GM18508 (cell line): ENCODE measurements around the gene CEACAM5.
"Not testable (repeated sequence)": the region's sequence is repeated elsewhere in the genome, so short reads cannot be mapped to it uniquely, and the experiment has no call there.

ENCODE experiments used
- ATAC-seq: cut with Tn5 transposase; IDR thresholded peaks from one replicate; pipeline ENCODE4 v1.9.1; 2021; ENCODE audit warnings: moderate number of reproducible peaks; ENCODE audit not compliant: insufficient read depth, unreplicated experiment

Gene CEACAM5

DNA sequence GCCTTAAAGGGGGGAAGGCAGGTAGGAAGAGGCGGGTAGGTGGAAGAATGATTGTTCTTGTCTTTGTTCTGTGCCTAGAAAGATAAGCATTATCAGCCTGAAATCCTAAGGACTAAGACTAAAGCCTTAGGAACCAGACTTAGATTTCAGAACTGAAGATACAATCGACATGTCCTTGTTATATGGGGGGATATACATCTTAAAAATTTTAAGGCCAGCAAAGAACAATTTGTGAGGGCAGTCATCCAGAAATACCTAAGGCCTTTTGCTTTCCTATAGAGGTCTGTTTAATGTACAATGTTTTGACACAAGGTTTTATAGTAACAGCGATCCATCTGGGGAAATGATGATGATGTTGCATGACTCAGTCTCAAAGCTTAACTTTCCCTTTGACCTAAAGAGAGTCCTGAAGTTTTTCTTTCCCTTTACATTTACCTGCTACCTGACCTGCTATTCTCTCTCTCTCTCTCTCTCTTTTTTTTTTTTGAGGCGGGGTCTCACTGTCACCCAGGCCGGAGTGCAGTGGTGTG lies 26.7 kb downstream of the CEACAM5 start:
- no peak for ATAC-seq

DNA sequence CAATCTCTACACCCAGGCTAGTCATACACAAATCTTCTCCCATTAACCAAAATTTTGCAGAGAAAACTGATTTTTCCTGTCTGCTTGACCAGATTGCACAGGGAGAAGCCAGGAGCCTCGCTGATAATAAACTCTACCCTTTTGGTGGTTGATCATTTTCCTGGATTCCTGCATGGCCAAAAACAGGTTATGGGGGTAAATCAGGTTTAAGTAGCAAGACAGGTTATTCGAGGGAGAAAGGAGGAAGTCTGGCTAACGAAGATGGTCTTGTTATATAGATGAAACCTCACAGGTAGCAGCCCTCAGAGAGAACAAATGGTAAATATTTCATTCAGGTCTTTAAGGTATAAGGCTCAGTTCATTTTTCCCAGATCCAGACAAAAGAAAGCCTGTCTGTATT lies 30.9 kb downstream of the CEACAM5 start:
- ATAC-seq: no peak

DNA sequence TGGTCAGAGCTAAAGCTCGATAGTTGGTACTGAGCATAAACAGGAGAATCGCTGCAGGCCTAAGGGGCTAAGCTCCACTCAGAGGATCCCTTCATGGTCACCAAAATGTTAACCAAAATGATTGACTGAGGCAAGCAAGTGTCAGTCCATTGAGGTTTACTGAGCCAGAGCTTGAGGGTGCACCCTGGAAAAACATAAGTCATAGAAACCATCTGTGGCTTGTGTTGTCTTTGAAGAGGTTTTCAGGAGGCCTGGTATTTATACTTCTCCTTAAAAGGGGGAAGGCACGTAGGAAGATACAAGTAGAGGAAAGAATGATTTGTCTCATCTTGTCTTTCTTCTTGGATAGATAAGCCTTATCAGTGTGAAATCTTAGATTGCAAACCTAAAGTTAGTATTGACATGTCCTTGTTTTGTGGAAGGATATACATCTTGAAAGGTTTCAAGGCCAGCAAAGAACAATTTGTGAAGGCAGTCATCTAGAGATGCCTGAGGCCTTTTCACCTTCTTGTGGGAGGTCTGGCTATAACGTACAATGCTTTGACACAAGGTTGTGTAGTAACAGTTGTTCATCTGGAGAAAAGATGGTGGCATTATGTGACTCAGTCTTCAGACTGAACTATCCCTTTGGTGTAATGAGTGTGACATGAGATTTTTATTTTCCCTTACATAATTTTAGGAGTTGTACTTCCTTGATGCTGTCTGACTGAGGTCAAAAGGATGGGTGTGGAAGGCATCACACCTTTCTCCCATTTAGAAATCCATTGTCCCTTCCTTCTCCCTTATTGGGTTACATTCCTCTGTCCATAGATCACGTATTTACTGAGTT lies 32.2 kb downstream of the CEACAM5 start:
- ATAC-seq: no peak

DNA sequence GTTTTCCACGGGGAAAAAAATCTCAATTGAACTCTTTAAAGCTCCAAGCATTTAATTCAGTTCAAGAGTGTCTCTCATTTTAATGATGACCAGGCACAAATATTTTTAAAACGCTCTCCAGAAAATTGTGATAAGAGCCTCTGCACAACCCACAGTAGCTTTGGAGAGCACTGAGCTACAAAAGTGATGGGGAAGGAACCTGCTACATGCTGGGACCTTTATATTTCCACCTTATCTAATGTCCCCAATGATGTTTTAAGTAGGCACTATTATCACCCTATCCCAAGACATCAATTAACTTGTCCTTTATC lies 32.8 kb downstream of the CEACAM5 start:
- ATAC-seq: no peak

DNA sequence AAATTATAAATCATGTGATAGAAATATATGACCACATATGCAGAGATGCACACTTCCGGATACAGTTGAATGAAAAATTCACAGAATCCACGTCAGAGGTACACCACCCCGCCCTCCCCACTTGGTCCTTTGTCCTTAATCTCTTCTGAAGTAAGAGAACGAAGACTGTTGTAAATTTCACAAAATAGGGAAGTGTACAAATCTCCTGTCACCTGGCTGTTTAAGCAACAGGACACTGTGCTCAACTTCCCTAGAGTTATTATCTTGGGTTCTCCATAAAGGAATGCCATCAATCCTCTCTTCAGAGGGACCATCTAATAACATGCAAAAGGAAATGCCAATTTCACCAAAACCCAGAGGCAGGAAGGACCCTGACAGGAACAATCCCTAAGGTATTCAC lies 36.4 kb downstream of the CEACAM5 start:
- ATAC-seq: no peak

DNA sequence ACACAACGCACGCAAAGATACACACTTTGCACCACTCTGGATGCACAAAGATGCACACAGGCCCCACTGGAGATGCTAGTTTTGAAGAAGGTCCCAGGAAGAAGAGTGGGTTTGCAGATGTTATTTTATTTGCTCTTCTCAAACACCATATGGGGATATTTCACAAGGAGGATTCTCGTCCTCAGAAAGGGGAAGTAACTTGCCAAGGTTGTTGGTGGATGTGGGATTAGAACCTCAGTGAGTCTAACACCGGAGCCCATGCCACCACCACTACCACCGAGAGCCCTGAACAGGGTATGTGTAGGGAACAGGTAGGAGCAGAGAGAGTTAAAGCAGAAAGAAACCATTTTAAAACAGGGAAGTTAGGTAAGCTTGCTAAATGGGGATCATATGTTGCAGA lies 37.3 kb downstream of the CEACAM5 start:
- no peak for ATAC-seq

DNA sequence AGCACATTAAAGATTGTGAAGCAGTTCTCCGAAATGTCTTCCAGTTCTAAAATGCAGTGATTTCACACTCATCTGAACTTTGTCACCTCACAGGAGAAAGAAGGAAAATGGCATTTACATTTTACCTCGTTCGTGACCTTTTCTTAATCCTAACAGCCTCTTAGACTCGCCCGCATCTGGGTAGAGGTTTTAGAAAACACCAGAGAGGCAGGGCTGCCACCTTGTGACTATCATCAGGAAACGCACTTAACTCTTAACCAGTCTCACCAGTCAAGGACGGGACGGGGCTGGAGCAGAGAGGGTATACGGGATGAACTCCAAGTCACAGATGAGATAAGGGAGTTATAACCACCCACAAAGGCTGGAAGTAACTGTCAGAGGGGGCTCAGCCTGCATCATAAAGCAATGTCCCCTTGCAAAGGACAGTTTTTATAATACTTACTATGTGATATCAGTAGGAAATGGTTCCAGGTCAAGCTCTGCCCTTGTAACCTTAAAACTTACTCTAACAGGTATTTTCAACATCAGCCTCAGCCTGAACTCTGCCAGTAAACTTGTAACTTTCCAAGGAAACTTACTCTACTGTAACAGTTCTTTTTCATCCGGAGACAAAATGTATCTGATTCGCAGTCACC lies 38.3 kb downstream of the CEACAM5 start:
- ATAC-seq: no peak

DNA sequence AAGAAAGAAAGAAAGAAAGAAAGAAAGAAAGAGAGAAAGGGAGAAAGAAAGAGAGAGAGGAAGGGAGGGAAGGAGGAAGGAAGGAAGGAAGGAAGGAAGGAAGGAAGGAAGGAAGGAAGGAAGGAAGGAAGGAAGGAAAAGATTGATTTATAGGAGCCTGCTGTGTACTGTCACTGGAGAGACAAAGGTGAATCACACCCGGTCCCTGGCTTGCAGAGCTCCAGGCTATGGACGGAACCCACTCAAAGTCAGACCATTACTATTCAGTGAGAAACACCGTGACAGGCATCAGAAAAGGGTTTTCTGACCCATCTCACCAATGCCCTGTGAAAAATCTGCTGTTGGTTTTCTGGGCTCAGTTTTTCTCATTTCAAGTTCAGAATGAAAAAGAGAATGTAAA lies 39.6 kb downstream of the CEACAM5 start:
- ATAC-seq: no peak

DNA sequence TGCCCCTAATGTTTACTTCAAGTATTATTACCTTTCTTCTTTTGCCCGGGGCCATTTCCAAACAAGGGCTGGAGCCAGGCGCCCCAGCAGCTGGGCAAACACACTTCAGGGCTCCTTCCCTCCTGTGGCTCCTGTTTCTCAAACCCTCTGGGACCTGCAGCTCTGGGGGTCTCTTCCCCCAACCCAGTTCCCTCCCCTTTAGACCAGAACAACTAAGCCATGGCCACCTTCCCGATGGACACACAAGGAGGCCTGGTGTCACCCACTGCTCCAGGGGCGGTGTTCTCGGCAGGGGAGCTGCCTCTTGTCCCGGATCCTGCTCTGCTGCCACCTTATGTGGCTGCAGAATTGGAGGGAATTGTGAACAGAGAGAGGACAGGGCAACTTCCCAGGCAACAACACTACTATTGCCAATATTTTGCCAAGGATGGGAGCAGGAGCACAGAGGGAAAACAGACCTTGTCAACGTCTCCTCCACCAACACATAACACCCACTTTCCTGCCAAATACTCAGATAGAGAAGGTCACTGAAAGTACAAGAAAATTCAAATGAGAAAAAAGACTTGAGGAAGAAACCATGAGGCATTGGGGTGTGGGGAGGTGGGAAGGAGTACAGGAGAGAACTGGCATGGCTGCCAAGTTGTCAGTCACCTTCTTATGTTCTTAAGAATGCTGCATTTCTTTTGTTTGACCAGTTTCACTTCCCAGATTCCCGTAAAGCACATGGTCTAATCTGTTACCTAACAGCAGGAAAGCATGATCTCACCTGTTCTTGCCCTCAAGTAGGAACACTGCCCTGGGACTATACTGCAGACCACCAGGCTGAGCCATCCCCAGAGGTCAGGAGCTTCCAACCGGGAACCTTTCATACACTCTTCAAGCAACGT lies 42.1 kb downstream of the CEACAM5 start:
- ATAC-seq: not testable (repeated sequence)

DNA sequence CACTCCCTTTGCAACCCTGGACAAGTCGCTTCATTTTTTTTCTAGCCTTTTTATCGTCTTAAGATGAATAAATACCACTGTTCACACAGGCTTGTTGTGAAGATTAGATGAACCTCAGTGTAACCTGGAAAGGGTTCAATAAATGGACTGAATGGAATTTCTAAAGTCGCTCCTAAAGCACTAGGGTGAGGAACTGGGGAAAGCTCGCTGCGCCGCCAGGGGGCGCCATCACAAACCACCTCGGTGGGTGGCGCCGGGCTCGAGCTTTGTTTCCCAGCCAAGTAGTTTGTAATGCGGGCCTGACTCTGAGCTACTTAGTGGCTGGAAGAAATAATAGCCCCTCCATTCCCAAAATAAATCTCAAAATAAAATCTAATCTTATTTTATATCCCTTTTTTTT lies 44.7 kb downstream of the CEACAM5 start:
- no peak for ATAC-seq

DNA sequence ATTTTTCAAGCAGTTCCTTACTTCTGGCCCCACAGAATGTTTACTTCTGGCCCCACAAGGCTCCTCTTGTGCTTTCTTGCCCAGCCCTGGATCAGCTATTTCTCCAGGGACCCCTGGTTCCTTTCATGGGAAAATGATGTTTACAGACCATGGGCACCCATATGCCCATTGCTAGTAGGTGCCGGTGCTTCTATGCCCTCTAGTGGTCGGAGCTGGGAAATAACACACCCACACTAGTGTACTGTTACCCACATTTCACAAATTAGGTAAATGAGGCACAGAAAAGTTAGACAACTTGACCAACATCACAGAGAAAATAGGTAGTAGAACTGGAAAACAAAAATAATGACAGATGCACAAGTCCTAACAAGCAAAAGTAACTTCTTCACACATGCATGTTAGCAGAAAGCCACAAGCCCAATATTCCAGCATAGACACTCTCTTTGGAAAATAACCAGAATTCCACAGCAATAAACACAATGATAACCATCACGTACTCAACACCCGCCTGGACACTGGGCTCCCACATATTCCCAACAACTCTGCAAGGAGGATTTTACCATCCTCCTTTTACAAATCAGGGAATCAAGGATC lies 45.6 kb downstream of the CEACAM5 start:
- no peak for ATAC-seq

DNA sequence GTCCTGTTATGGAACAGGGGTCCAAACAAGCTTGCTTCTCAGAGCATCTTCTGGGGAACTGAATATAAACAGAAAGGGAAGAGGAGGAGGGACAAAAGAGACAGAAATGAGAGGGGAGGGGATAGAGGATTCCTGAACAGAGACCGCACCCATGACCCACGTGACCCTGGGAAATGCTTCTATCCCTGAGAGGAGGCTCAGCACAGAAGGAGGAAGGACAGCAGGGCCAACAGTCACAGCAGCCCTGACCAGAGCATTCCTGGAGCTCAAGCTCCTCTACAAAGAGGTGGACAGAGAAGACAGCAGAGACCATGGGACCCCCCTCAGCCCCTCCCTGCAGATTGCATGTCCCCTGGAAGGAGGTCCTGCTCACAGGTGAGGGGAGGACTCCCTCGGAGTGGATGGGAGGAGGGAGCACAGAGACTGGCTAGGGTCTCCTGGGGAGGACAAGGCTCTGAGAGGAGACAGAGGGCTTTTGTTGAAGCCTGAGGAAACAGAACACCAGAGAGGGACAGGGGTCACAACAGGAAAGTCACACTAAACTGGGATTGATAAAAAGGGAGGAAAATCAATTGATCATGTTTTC lies 47.0 kb downstream of the CEACAM5 start, which contains the start of gene CEACAM6:
Gene CEACAM6 (plus strand): TSS at position 203 of the 586 bp plus-strand sequence. CDS start 109 bp downstream, at position 312.
- no peak for ATAC-seq

DNA sequence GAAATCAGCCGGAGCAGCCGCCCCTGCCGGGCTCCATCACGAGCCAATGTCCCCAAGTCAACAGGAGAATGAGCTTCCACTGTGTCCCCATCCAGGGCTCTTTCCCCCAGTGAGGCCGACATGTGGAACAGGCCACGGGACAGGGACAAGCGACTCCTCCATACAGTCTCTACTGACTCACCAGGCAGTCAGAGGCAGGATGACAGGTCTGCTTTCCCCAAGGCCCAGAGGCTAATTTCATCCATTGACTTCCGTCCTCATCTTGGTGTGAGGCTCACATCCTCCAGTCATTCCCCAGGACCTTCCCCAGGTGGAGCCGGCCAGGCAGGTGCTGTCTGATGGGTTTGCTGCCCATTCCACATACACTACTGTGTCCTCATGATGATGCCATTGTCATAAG lies 50.4 kb downstream of the CEACAM5 start:
- ATAC-seq: no peak

DNA sequence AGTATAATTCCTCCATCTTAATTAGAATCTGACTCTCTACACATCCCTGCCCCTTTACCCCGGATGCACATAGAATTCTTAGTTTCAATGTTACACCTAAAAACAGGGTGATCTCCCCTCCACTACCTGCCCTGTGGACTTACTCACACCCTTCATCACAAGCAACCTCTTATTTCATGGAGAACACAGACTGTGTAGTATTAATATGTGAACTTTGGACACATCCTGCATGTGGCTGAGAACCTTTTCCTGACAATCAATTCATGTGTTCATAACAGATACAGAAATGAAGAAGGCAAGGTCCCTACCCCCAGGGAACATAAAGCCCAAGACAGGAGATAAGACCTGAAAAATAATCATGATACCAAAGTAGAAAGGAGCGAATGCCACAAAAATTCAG lies 58.7 kb downstream of the CEACAM5 start:
- ATAC-seq: no peak

DNA sequence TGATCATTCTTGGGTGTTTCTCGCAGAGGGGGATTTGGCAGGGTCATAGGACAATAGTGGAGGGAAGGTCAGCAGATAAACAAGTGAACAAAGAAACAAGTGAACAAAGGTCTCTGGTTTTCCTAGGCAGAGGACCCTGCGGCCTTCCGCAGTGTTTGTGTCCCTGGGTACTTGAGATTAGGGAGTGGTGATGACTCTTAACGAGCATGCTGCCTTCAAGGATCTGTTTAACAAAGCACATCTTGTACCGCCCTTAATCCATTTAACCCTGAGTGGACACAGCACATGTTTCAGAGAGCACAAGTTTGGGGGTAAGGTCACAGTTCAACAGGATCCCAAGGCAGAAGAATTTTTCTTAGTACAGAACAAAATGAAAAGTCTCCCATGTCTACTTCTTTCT lies 59.7 kb downstream of the CEACAM5 start:
- ATAC-seq: not testable (repeated sequence)

DNA sequence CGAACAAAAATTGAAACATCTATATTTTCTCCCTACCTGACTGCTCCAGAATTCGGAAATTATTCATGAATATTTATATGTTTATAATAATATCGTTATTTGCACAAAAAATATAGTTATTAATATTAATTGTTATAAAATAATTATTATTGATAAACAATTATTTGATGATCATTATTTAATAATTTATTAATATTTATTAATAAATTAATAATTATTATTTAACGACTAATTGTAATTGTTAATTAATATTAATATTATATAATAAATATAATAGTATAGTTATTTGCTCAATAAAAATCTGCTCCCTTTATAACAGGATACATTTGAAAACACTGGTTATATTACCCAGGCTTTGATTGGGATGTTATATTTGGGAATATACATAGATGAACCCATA lies 61.2 kb downstream of the CEACAM5 start:
- ATAC-seq: no peak

DNA sequence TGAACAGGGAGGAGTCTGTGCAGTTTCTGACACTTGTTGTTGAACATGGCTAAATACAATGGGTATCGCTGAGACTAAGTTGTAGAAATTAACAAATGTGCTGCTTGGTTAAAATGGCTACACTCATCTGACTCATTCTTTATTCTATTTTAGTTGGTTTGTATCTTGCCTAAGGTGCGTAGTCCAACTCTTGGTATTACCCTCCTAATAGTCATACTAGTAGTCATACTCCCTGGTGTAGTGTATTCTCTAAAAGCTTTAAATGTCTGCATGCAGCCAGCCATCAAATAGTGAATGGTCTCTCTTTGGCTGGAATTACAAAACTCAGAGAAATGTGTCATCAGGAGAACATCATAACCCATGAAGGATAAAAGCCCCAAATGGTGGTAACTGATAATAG lies 63.0 kb downstream of the CEACAM5 start:
- ATAC-seq: no peak

DNA sequence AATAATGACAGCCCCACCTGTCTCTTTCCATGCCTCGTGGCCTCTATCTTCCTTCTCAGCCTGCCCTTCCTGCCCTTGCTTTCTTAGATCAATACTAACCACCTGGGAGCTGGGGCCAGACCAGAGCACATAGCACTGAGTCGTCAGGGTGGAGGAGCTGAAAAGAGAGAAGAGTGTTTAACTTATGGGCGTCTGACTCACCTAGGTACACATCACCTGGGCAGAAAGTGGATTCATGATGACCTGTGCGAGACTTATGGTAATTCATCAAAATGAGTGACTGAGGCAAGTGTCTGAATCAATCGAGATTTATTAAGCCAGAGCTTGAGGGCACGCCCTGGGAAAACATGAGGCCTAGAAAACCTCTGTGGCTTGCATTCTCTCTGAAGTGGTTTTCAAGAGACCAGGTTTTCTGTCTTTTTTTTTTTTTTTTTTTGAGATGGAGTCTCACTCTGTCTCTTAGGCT lies 66.1 kb downstream of the CEACAM5 start:
- no peak for ATAC-seq

DNA sequence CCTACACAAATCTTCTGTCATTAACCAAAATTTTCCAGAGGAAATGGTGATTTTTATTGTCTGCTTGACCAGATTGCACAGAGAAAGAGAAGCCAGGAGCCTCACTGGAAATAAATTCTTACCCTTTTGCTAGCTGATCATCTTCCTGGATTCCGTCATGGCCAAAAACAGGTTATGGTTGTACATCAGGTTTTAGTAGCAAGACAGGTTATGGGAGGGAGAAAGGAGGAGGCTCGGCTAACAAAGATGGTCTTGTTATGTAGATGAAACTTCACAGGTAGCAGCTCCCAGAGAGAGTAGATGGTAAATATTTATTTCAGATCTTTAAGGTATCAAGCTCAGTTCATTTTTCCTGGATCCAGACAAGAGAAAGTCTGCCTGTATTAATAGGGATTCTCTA lies 68.3 kb downstream of the CEACAM5 start:
- ATAC-seq: no peak
